GM19397 (cell line): ENCODE measurements around the gene EIF4E1B.
"Not testable (repeated sequence)": the region's sequence is repeated elsewhere in the genome, so short reads cannot be mapped to it uniquely, and the experiment has no call there.

Experiments used
- ATAC-seq: cut with Tn5 transposase; IDR thresholded peaks from one replicate; pipeline ENCODE4 v1.9.1; 2021; ENCODE audit warnings: mild to moderate bottlenecking, moderate library complexity; ENCODE audit not compliant: unreplicated experiment

EIF4E1B gene

GRCh38 chr5:176629853-176630680 lies at the start of gene EIF4E1B, which contains the start of gene SNCB:
Gene EIF4E1B, plus strand, starts transcription at chr5:176630675. Its CDS starts 12,113 bp downstream, at chr5:176642788.
Gene SNCB, minus strand, starts transcription at chr5:176630534. Its CDS starts 880 bp downstream, at chr5:176629654.
- no peak for ATAC-seq

GRCh38 chr5:176581361-176581760 lies 49.1 kb upstream of the EIF4E1B start:
- ATAC-seq, result no peak

- no peak for ATAC-seq
These were observed 47.4 kb upstream of the EIF4E1B start for GRCh38 chr5:176583076-176583475.

GRCh38 chr5:176587398-176587797 lies 43.1 kb upstream of the EIF4E1B start:
- no peak for ATAC-seq

GRCh38 chr5:176588297-176588696 lies 42.2 kb upstream of the EIF4E1B start:
- no peak for ATAC-seq

- ATAC-seq, result no peak
These were observed 41.3 kb upstream of the EIF4E1B start for GRCh38 chr5:176589039-176589769.

GRCh38 chr5:176590035-176590717 lies 40.3 kb upstream of the EIF4E1B start:
- ATAC-seq, result no peak

- ATAC-seq, result not testable (repeated sequence)
These were observed 38.8 kb upstream of the EIF4E1B start for GRCh38 chr5:176591667-176592066.

- ATAC-seq, result no peak
These were observed 37.9 kb upstream of the EIF4E1B start for GRCh38 chr5:176592573-176592972.

GRCh38 chr5:176593273-176593869 lies 37.1 kb upstream of the EIF4E1B start:
- ATAC-seq, result no peak

GRCh38 chr5:176594554-176594953 lies 35.9 kb upstream of the EIF4E1B start:
- ATAC-seq, result no peak

GRCh38 chr5:176595386-176595943 lies 35.0 kb upstream of the EIF4E1B start:
- ATAC-seq, result no peak

GRCh38 chr5:176596069-176596644 lies 34.3 kb upstream of the EIF4E1B start:
- no peak for ATAC-seq

GRCh38 chr5:176596689-176597416 lies 33.6 kb upstream of the EIF4E1B start:
- ATAC-seq, result no peak

GRCh38 chr5:176597417-176598389 lies 32.8 kb upstream of the EIF4E1B start:
- ATAC-seq, result no peak

- not testable (repeated sequence) for ATAC-seq
These were observed 30.6 kb upstream of the EIF4E1B start for GRCh38 chr5:176599749-176600430.

- no peak for ATAC-seq
These were observed 28.5 kb upstream of the EIF4E1B start for GRCh38 chr5:176601901-176602482.
